Stomach (tissue), 4 donors: Measurements from ENCODE around the gene MSI2.

ENCODE experiments used
- CTCF ChIP-seq, 7 experiments: fragments of 450-650 bp in 4 of 7; fragments of 200-600 bp in 3 of 7; sonication (generic) in 3 of 7; IDR thresholded peaks; one replicate each; pipeline ENCODE4 v1.5.1; 2016 to 2019; ENCODE audit warnings: antibody characterized with exemption in 7 of 7, control low read depth in 2 of 7, mild to moderate bottlenecking in 1 of 7
- EP300 ChIP-seq: sonication (generic); formaldehyde crosslinking; IDR thresholded peaks from one replicate; pipeline ENCODE4 v1.6.1; 2017; ENCODE audit warnings: antibody characterized with exemption
- POLR2A ChIP-seq, 4 donors: fragments of 450-650 bp; IDR thresholded peaks; one replicate each; pipeline ENCODE4 v1.6.1; 2016; ENCODE audit warnings: antibody characterized with exemption in 4 of 4, control low read depth in 2 of 4, mild to moderate bottlenecking in 1 of 4, moderate library complexity in 1 of 4

- TF ChIP-seq CTCF (IDR thresholded peaks at IDR 0.05) = no peak
- no peak for TF ChIP-seq EP300
- TF ChIP-seq POLR2A (IDR thresholded peaks at IDR 0.05) = no peak
Observed at GRCh38 chr17:57580055-57580739, 323.9 kb downstream of the MSI2 start.
